Neural progenitor cell (in vitro differentiated cells): ENCODE measurements around the gene GZMH.

ENCODE experiments used
- EZH2 ChIP-seq: fragments of 200-600 bp; sonication (generic); IDR thresholded peaks from 2 replicates; pipeline ENCODE4 v1.6.1; 2017; ENCODE audit warnings: antibody characterized with exemption, mild to moderate bottlenecking, moderate library complexity
- TF ChIP-seq, protein P1 (sequence below): fragments of 200-600 bp; sonication (generic); IDR thresholded peaks from 2 replicates; pipeline ENCODE4 v1.5.1; 2017; ENCODE audit warnings: antibody characterized with exemption, mild to moderate bottlenecking

DNA sequence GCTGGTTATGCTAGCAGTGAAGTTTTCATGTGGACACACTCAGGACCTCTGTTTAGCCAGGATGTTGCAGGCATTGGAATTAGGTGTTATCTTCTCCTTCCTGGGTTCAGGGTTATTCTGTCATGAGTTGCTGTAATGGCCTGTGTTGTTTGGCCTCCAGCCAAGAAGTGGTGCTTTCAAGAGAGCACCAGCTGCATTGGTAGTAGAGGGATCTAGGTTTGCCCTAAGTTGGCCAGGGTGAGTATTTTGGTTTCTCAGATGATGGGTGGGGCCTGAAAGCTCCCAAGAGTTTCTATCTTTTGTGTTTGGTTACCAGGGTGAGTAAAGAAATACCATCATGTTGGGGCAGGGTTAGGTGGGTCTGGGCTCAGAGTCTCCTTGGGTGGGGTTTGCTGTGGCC, 2.7 kb upstream of the GZMH start:
- TF ChIP-seq, protein P1, sequence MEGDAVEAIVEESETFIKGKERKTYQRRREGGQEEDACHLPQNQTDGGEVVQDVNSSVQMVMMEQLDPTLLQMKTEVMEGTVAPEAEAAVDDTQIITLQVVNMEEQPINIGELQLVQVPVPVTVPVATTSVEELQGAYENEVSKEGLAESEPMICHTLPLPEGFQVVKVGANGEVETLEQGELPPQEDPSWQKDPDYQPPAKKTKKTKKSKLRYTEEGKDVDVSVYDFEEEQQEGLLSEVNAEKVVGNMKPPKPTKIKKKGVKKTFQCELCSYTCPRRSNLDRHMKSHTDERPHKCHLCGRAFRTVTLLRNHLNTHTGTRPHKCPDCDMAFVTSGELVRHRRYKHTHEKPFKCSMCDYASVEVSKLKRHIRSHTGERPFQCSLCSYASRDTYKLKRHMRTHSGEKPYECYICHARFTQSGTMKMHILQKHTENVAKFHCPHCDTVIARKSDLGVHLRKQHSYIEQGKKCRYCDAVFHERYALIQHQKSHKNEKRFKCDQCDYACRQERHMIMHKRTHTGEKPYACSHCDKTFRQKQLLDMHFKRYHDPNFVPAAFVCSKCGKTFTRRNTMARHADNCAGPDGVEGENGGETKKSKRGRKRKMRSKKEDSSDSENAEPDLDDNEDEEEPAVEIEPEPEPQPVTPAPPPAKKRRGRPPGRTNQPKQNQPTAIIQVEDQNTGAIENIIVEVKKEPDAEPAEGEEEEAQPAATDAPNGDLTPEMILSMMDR = no peak
- no peak for TF ChIP-seq EZH2
